H1 (cell line): Measurements from ENCODE around the gene CCDC13. TPM values are rescaled to one million over a fixed set of nuclear protein-coding genes. Genes with fewer than 3 reads are reported as not detected.

Experiments used
- CTCF ChIA-PET: fragments of 300-600 bp; sonication (Branson Sonifier 250); formaldehyde crosslinking; loops from one replicate; lab custom pipeline; 2021; ENCODE audit not compliant: partially characterized antibody; lab: Charles Lee
- POLR2A ChIA-PET: fragments of 300-600 bp; sonication (Branson Sonifier 250); formaldehyde crosslinking; loops from one replicate; lab custom pipeline; 2021; ENCODE audit warnings: inconsistent platforms; ENCODE audit not compliant: partially characterized antibody; lab: Charles Lee
- DNase-seq, 2 experiments: peaks; one replicate each; pipeline versions ENCODE4 v3.0.0 to v3.0.0-alpha.2; 2010 to 2022; ENCODE audit warnings: low spot score in 2 of 2, low read depth in 1 of 2, mixed read lengths in 1 of 2
- FAIRE-seq: peaks from 2 replicates; lab custom pipeline; 2011; peaks lifted over from hg19 to GRCh38; lab: Jason Lieb, UNC
- H2AFZ ChIP-seq: 2 replicates; pipeline ENCODE4 v1.8.1; 2012; ENCODE audit warnings: low read length, inconsistent platforms
- H2AK5ac ChIP-seq: 2 replicates; pipeline ENCODE4 v1.6.1; 2013; ENCODE audit warnings: low read depth, low read length
- H2BK120ac ChIP-seq: replicated peaks from 2 replicates; pipeline ENCODE3; 2013; ENCODE audit warnings: low read depth, low read length, inconsistent platforms
- H2BK12ac ChIP-seq: 2 replicates; pipeline ENCODE4 v1.6.1; 2013; ENCODE audit warnings: low read depth, low read length
- H2BK15ac ChIP-seq: 2 replicates; pipeline ENCODE4 v1.6.1; 2013; ENCODE audit warnings: low read length
- H2BK20ac ChIP-seq: 2 replicates; pipeline ENCODE4 v1.6.1; 2013; ENCODE audit warnings: low read length
- H2BK5ac ChIP-seq: 2 replicates; pipeline ENCODE4 v1.6.1; 2013; ENCODE audit warnings: low read depth, low read length
- H3K14ac ChIP-seq: 2 replicates; pipeline ENCODE4 v1.6.1; 2013; ENCODE audit warnings: inconsistent platforms; ENCODE audit not compliant: insufficient read length
- H3K18ac ChIP-seq: 2 replicates; pipeline ENCODE4 v1.6.1; 2013; ENCODE audit warnings: low read length; ENCODE audit errors: extremely low read depth
- H3K23ac ChIP-seq: 2 replicates; pipeline ENCODE4 v1.6.1; 2013; ENCODE audit warnings: inconsistent platforms; ENCODE audit not compliant: insufficient read length
- H3K23me2 ChIP-seq: 2 replicates; pipeline ENCODE4 v1.6.1; 2013; ENCODE audit warnings: low read depth, low read length
- H3K27ac ChIP-seq: 2 replicates; pipeline ENCODE4 v1.6.1; 2011; ENCODE audit warnings: low read depth, low read length, inconsistent platforms
- H3K27me3 ChIP-seq, 4 experiments: replicated peaks in 1 of 4; 1 replicate in 1 of 4; 2 replicates in 3 of 4; pipeline versions ENCODE4 v1.6.1 to v1.8.1; 2011 to 2013; ENCODE audit warnings: low read length in 3 of 4, mild to moderate bottlenecking in 3 of 4, inconsistent platforms in 2 of 4, mixed read lengths in 2 of 4, moderate library complexity in 1 of 4; ENCODE audit not compliant: control insufficient read depth in 3 of 4, insufficient read depth in 3 of 4; ENCODE audit errors: extremely low read depth in 1 of 4
- H3K36me3 ChIP-seq, 4 experiments: 2 replicates each; pipeline versions ENCODE4 v1.6.1 to v1.8.1; 2011 to 2013; ENCODE audit warnings: mild to moderate bottlenecking in 4 of 4, low read length in 3 of 4, moderate library complexity in 2 of 4, control low read depth in 1 of 4, inconsistent platforms in 1 of 4; ENCODE audit not compliant: insufficient read depth in 4 of 4, control insufficient read depth in 2 of 4
- H3K4ac ChIP-seq: replicated peaks from 2 replicates; pipeline ENCODE3; 2013; ENCODE audit warnings: low read length, low read depth, mixed read lengths, inconsistent platforms; ENCODE audit not compliant: insufficient read length
- H3K4me1 ChIP-seq, 4 experiments: replicated peaks in 1 of 4; 1 replicate in 1 of 4; 2 replicates in 3 of 4; pipeline versions ENCODE4 v1.6.1 to v1.8.1; 2011 to 2013; ENCODE audit warnings: low read length in 3 of 4, inconsistent platforms in 2 of 4, mixed read lengths in 1 of 4; ENCODE audit not compliant: insufficient read depth in 4 of 4, control insufficient read depth in 3 of 4
- H3K4me2 ChIP-seq, 2 experiments: 2 replicates each; pipeline versions ENCODE4 v1.6.1 to v1.8.1; 2011 to 2013; ENCODE audit warnings: low read depth in 2 of 2, low read length in 2 of 2, control low read depth in 1 of 2, inconsistent platforms in 1 of 2, mild to moderate bottlenecking in 1 of 2; ENCODE audit not compliant: insufficient read depth in 1 of 2
- H3K4me3 ChIP-seq, 4 experiments: fragments of 200-600, 300-600 bp in 1 of 4; sonication (generic), shearing (Covaris generic), sonication (Bioruptor Twin) in 1 of 4; 2 replicates each; pipeline versions ENCODE4 v1.5.1 to v1.8.1; 2011 to 2016; ENCODE audit warnings: low read length in 4 of 4, low read depth in 3 of 4, control low read depth in 2 of 4, inconsistent platforms in 2 of 4, mild to moderate bottlenecking in 2 of 4, mixed read lengths in 1 of 4, moderate library complexity in 1 of 4; ENCODE audit not compliant: insufficient read depth in 2 of 4; ENCODE audit errors: extremely low read depth in 1 of 4
- H3K56ac ChIP-seq: replicated peaks from 2 replicates; pipeline ENCODE3; 2013; ENCODE audit warnings: low read depth, mild to moderate bottlenecking, mixed read lengths, low read length, inconsistent platforms; ENCODE audit not compliant: insufficient read length
- H3K79me1 ChIP-seq: 2 replicates; pipeline ENCODE4 v1.6.1; 2013; ENCODE audit warnings: low read depth, low read length, control low read depth
- H3K79me2 ChIP-seq, 2 experiments: 2 replicates each; pipeline versions ENCODE4 v1.6.1 to v1.8.1; 2012 to 2013; ENCODE audit warnings: low read length in 2 of 2, mild to moderate bottlenecking in 2 of 2, inconsistent platforms in 1 of 2; ENCODE audit not compliant: insufficient read depth in 2 of 2, control insufficient read depth in 1 of 2
- H3K9ac ChIP-seq, 4 experiments: replicated peaks in 1 of 4; 1 replicate in 1 of 4; 2 replicates in 3 of 4; pipeline versions ENCODE4 v1.6.1 to v1.8.1; 2011 to 2013; ENCODE audit warnings: low read depth in 3 of 4, low read length in 3 of 4, control low read depth in 2 of 4, mild to moderate bottlenecking in 2 of 4, moderate library complexity in 2 of 4, inconsistent platforms in 1 of 4; ENCODE audit errors: extremely low read depth in 1 of 4
- H3K9me3 ChIP-seq, 2 experiments: 2 replicates each; pipeline versions ENCODE4 v1.6.1 to v1.8.1; 2012 to 2013; ENCODE audit warnings: mild to moderate bottlenecking in 2 of 2, moderate library complexity in 2 of 2, control low read depth in 1 of 2, inconsistent platforms in 1 of 2, low read depth in 1 of 2, low read length in 1 of 2, mixed read lengths in 1 of 2; ENCODE audit not compliant: insufficient read depth in 2 of 2
- H4K20me1 ChIP-seq, 2 experiments: replicated peaks in 1 of 2; 2 replicates each; pipeline versions ENCODE3 to v1.8.1; 2011 to 2013; ENCODE audit warnings: inconsistent platforms in 2 of 2, low read length in 2 of 2, mild to moderate bottlenecking in 1 of 2; ENCODE audit not compliant: insufficient read depth in 2 of 2, control insufficient read depth in 1 of 2
- H4K5ac ChIP-seq: 2 replicates; pipeline ENCODE4 v1.6.1; 2013; ENCODE audit warnings: low read length, low read depth, mixed read lengths, inconsistent platforms; ENCODE audit not compliant: insufficient read length
- H4K8ac ChIP-seq: 2 replicates; pipeline ENCODE4 v1.8.0; 2013; ENCODE audit warnings: mild to moderate bottlenecking, moderate library complexity, low read length, inconsistent platforms; ENCODE audit not compliant: insufficient read depth; ENCODE audit errors: extremely low read depth
- H4K91ac ChIP-seq: replicated peaks from 2 replicates; pipeline ENCODE3; 2013; ENCODE audit warnings: low read length, mixed read lengths, inconsistent platforms; ENCODE audit not compliant: insufficient read length
- CHD1 ChIP-seq: IDR thresholded peaks from 2 replicates; pipeline ENCODE4 v1.6.1; 2012; ENCODE audit warnings: low read depth, low read length, improper control_type of control experiment
- EGR1 ChIP-seq: IDR thresholded peaks from 2 replicates; pipeline ENCODE4 v1.6.1; 2011; ENCODE audit warnings: low read depth, low read length, borderline replicate concordance
- EZH2 ChIP-seq: fragments of 200-600 bp; sonication (generic); IDR thresholded peaks from 2 replicates; pipeline ENCODE4 v1.7.1; 2012; ENCODE audit warnings: low read depth, mild to moderate bottlenecking, moderate library complexity, low read length, inconsistent platforms; ENCODE audit not compliant: severe bottlenecking
- GTF2F1 ChIP-seq: IDR thresholded peaks from 2 replicates; pipeline ENCODE4 v1.6.1; 2012; ENCODE audit warnings: low read depth, low read length, improper control_type of control experiment, borderline replicate concordance
- KDM5A ChIP-seq: fragments of 200-600 bp; IDR thresholded peaks from 2 replicates; pipeline ENCODE4 v1.7.1; 2012; ENCODE audit warnings: mild to moderate bottlenecking, low read length, inconsistent platforms, mixed read lengths
- MAFK ChIP-seq: IDR thresholded peaks from 2 replicates; pipeline ENCODE4 v1.6.1; 2012; ENCODE audit warnings: low read depth, mild to moderate bottlenecking, improper control_type of control experiment, low read length
- NRF1 ChIP-seq: IDR thresholded peaks from 2 replicates; pipeline ENCODE4 v1.6.1; 2011; ENCODE audit warnings: mild to moderate bottlenecking, low read depth, low read length, improper control_type of control experiment
- POU5F1 ChIP-seq: IDR thresholded peaks from 2 replicates; pipeline ENCODE4 v1.6.1; 2011; ENCODE audit warnings: low read depth, mild to moderate bottlenecking, low read length, moderate library complexity
- RAD21 ChIP-seq, 2 experiments: IDR thresholded peaks in 1 of 2; conservative IDR thresholded peaks in 1 of 2; 2 replicates each; pipeline ENCODE4 v1.6.1; 2011; ENCODE audit warnings: low read depth in 2 of 2, low read length in 2 of 2, improper control_type of control experiment in 1 of 2, inconsistent platforms in 1 of 2, mild to moderate bottlenecking in 1 of 2, moderate library complexity in 1 of 2
- RBBP5 ChIP-seq: IDR thresholded peaks from 2 replicates; pipeline ENCODE4 v1.7.1; 2012; ENCODE audit warnings: low read depth, mild to moderate bottlenecking, inconsistent platforms, low read length, moderate library complexity, borderline replicate concordance
- RFX5 ChIP-seq: IDR thresholded peaks from 2 replicates; pipeline ENCODE4 v1.6.1; 2011; ENCODE audit warnings: low read depth, low read length, improper control_type of control experiment, borderline replicate concordance
- RXRA ChIP-seq: IDR thresholded peaks from 2 replicates; pipeline ENCODE4 v1.6.1; 2011; ENCODE audit warnings: low read depth, mild to moderate bottlenecking, low read length, moderate library complexity; ENCODE audit not compliant: insufficient read depth
- SRF ChIP-seq: IDR thresholded peaks from 2 replicates; pipeline ENCODE4 v1.6.1; 2011; ENCODE audit warnings: mild to moderate bottlenecking, low read depth, low read length, moderate library complexity
- TAF1 ChIP-seq: IDR thresholded peaks from 2 replicates; pipeline ENCODE4 v1.6.1; 2011; ENCODE audit warnings: mild to moderate bottlenecking, low read depth, low read length
- TEAD4 ChIP-seq: IDR thresholded peaks from 2 replicates; pipeline ENCODE4 v1.6.1; 2012; ENCODE audit warnings: low read depth, low read length, inconsistent platforms, mixed read lengths
- WGBS, 2 experiments: shearing (Covaris generic) in 1 of 2; methylation state at CpG; one replicate each; pipeline versions ENCODE4 v1.1.6 to v1.1.7; 2013 to 2015; ENCODE audit warnings: low lambda C conversion rate in 2 of 2, mixed read lengths in 2 of 2, inconsistent platforms in 1 of 2, low coverage in 1 of 2, missing lambda C conversion rate in 1 of 2; ENCODE audit not compliant: insufficient replicate concordance in 2 of 2, insufficient coverage in 1 of 2, insufficient read length in 1 of 2; ENCODE audit errors: extremely low coverage in 1 of 2, missing lambda C conversion rate in 1 of 2; 5-methylcytosine and 5-hydroxymethylcytosine counted together
- polyA plus RNA-seq, 7 experiments: library from polyadenylated mRNA; depleted of rRNA in 3 of 7; stranded (reverse) in 5 of 7; unstranded in 2 of 7; fragments of >200 nt in 5 of 7; fragments of 200-250 nt in 2 of 7; gene quantifications; 1 replicate in 5 of 7; 2 replicates in 1 of 7; 4 replicates in 1 of 7; pipeline versions ENCODE4 v1.2.1 to v1.2.3, GENCODE V29; 2011 to 2013; ENCODE audit warnings: missing spikeins in 2 of 7, mixed read lengths in 2 of 7
- total RNA-seq: library from RNA; stranded (reverse); fragmentation: NEBNext Ultra II Directional; extraction: Animal tissue kit (Norgen Biotek cat#: 25700); gene quantifications from 2 replicates; pipeline ENCODE4 v1.2.1, GENCODE V29; 2021

Gene CCDC13
- total and polyA plus RNA-seq, 2 of the 8 experiments (the other 6 are each of a cell fraction or from before 2014, with no cell fraction given): 0.06 TPM; not detected in 1

GRCh38 chr3:42752961-42753360 is 20.1 kb downstream of the CCDC13 start:
- H2BK15ac ChIP-seq: no peak overlapping the region
- no peak overlapping the region for H2AK5ac ChIP-seq
- H3K23ac ChIP-seq: no peak overlapping the region
- H2BK120ac ChIP-seq: no peak overlapping the region
- no peaks in the 10 kb centered on the region for H3K36me3 ChIP-seq
- no peak overlapping the region for H3K4me3 ChIP-seq
- no peak overlapping the region for H3K4ac ChIP-seq
- no peak overlapping the region for H3K4me2 ChIP-seq
- no peak overlapping the region for H4K91ac ChIP-seq
- no peak overlapping the region for H4K5ac ChIP-seq
- H2BK20ac ChIP-seq: no peak overlapping the region
- H3K79me2 ChIP-seq: no peaks in the 10 kb centered on the region
- H4K20me1 ChIP-seq: no peaks in the 10 kb centered on the region
- DNase-seq: no peak
- no peak overlapping the region for H3K14ac ChIP-seq
- no peak overlapping the region for H3K9ac ChIP-seq
- no peaks in the 10 kb centered on the region for H3K79me1 ChIP-seq
- ChIA-PET CTCF (interaction anchor here (1.0 to 5.2 kb wide), 6 partner anchors 8 to 130 kb away, joined by 3 to 31 read pairs (median 8); no protein-coding TSS in a partner anchor), POLR2A (interaction anchor here (1.5 kb wide), 1 partner anchor 100 kb away, joined by 5 read pairs; no protein-coding TSS in a partner anchor)
- WGBS, 2 experiments: 83% methylated on average over 4 of the region's 4 CpGs; no CpG with 5 or more reads in 1 of the 2 experiments
- no peak overlapping the region for H3K27ac ChIP-seq
- FAIRE-seq: no peak
- no peak overlapping the region for H2AFZ ChIP-seq
- H2BK12ac ChIP-seq: no peak overlapping the region
- no peaks in the 10 kb centered on the region for H3K27me3 ChIP-seq
- H2BK5ac ChIP-seq: no peak overlapping the region
- H3K18ac ChIP-seq: no peak overlapping the region
- H3K56ac ChIP-seq: no peak overlapping the region
- no peaks in the 10 kb centered on the region for H3K23me2 ChIP-seq
- H3K9me3 ChIP-seq: no peaks in the 10 kb centered on the region
- no peak overlapping the region for H4K8ac ChIP-seq
- H3K4me1 ChIP-seq: peaks cover 0 to 3% (median 0%) of the 10 kb centered on the region in 4 experiments; a peak in 2 of 7 replicates
- TF ChIP-seq RFX5 (no peak), NRF1 (no peak), EZH2 (no peak), EGR1 (no peak), POU5F1 (no peak), GTF2F1 (no peak), MAFK (no peak), RXRA (no peak), TAF1 (no peak), SRF (no peak), TEAD4 (no peak), RBBP5 (no peak), RAD21 (IDR thresholded peaks at IDR 0.05 in 1 of 2, conservative IDR thresholded peaks at IDR 0.05 in 1 of 2; ENCODE audit: low read depth in 2 of 2, low read length in 2 of 2) (no peak), CHD1 (no peak), KDM5A (no peak)
